Neuron (in vitro differentiated cells): ENCODE results near the gene WASF3.

Experiments
- H2AFZ ChIP-seq: one replicate; pipeline ENCODE4 v1.6.1; 2013; ENCODE audit warnings: low read depth, mild to moderate bottlenecking, inconsistent platforms, low read length, moderate library complexity
- H3K27me3 ChIP-seq: one replicate; pipeline ENCODE4 v1.6.1; 2013; ENCODE audit warnings: low read length; ENCODE audit not compliant: insufficient read depth
- H3K36me3 ChIP-seq: one replicate; pipeline ENCODE4 v1.6.1; 2013; ENCODE audit warnings: low read length; ENCODE audit not compliant: insufficient read depth
- H3K4me1 ChIP-seq: one replicate; pipeline ENCODE4 v1.6.1; 2013; ENCODE audit warnings: low read length; ENCODE audit not compliant: insufficient read depth
- H3K4me3 ChIP-seq: 2 replicates; pipeline ENCODE4 v1.5.1; 2013; ENCODE audit warnings: mild to moderate bottlenecking, low read length, moderate library complexity
- H3K9me3 ChIP-seq: one replicate; pipeline ENCODE4 v1.6.1; 2013; ENCODE audit warnings: low read length

Gene WASF3

DNA sequence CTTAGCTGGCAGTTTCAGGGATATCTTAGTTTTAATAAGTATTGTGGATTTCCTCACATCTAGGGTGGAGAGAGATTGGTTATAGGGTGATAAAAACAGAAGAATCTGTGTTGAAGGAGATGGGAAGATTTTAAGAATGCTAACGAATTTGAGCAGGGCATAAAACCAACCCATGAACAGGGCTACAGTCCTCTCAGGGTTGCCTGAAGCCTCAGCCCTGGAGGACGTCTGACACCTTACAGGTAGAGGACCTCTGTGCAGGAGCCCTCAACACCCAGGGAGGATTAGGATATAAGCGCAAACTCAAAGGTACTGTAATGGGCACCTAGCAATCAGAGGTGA is 461 bp upstream of the WASF3 start:
- Histone ChIP-seq H3K4me1 (peaks cover 22% of the 10 kb centered on the region), H3K27me3 (no peaks in the 10 kb centered on the region), H2AFZ (peak overlapping the region; percentile 27), H3K36me3 (no peaks in the 10 kb centered on the region), H3K9me3 (peaks cover 2% of the 10 kb centered on the region), H3K4me3 (peak overlapping the region; percentile 52)

DNA sequence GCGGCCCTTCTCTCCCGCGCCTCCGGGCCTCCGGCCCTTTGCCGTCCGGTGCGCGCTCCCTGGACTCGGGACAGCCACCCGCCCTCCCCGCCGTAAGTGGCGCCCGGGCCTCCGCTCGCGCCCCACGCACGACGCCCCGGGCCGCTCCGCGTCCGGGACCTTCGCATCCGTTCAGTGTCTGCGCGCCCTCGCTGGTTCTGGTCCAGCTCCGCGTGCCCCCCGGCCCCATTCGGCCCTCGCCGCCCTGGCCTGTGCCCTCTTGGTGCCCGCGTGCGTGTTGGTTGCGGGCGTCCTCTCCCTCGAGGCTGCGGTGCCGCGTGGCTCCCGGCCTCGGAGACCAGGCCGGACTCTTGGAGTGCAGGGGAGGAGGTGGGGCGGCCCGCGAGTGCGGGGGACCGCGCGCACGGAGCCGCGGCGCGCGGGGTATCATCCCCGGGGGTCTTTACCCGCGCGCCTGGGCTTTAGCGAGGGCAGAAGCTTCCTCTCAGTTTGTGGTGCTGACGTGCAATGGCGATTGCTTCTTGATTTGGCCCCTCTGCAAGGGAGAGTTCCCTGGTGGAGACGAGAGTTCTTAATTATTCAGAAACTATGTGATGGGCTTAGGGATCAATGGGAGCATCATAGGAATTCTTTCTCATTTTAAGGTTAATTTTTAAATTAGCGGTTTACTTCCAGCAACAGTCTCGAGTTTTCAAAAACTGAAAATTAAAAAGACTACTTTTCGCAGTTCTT is 757 bp downstream of the WASF3 start:
- Histone ChIP-seq H3K27me3 (no peaks in the 10 kb centered on the region), H3K4me1 (peaks cover 31% of the 10 kb centered on the region), H3K36me3 (no peaks in the 10 kb centered on the region), H2AFZ (peak overlapping the region; percentile 78), H3K4me3 (peak overlapping the region; percentile 52), H3K9me3 (peaks cover 2% of the 10 kb centered on the region)

DNA sequence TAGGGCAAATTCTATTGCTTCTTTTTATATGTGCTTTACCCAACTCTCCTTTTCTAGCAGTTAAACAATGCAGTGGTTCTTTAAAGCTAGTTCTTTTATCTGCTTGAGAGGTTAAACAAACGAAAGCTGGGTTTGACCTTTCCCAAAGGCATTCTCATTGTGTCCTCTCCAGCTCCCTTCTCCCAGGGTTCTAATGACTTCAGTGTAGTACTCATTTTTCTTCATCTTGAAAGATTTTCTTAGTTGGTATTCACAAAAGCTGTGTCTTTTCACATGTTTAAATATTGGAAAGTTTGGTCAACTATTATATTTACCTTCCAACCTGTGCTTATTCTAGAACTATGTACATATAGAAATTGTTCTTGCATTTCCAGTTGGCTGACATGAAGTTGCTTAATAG is 1.5 kb downstream of the WASF3 start:
- no peaks in the 10 kb centered on the region for H3K36me3 ChIP-seq
- peaks cover 2% of the 10 kb centered on the region for H3K9me3 ChIP-seq
- H3K4me3 ChIP-seq = peak overlapping the region; percentile 52
- no peak overlapping the region for H2AFZ ChIP-seq
- no peaks in the 10 kb centered on the region for H3K27me3 ChIP-seq
- H3K4me1 ChIP-seq = peaks cover 31% of the 10 kb centered on the region

DNA sequence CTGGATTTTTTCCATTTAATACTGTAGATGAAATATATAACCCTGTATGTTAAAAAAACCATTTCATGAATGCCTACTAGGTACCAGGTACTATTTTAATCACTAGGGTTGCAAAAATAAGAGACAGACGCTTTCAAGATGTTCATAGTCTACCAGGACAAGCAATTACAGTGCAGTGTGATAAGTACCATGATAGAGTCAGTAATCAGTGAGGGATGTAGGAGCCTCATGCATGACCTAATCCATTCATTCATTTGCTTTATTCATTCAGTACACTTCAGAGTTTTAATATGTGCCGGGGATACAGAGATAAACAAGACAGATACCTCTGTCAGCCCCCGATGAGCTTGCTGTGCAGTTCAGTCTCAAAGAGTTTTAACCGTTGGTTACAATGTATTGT is 3.0 kb downstream of the WASF3 start:
- H3K4me1 ChIP-seq = peaks cover 31% of the 10 kb centered on the region
- H3K9me3 ChIP-seq = no peaks in the 10 kb centered on the region
- no peaks in the 10 kb centered on the region for H3K36me3 ChIP-seq
- H3K27me3 ChIP-seq = no peaks in the 10 kb centered on the region
- H3K4me3 ChIP-seq = no peak overlapping the region
- no peak overlapping the region for H2AFZ ChIP-seq

DNA sequence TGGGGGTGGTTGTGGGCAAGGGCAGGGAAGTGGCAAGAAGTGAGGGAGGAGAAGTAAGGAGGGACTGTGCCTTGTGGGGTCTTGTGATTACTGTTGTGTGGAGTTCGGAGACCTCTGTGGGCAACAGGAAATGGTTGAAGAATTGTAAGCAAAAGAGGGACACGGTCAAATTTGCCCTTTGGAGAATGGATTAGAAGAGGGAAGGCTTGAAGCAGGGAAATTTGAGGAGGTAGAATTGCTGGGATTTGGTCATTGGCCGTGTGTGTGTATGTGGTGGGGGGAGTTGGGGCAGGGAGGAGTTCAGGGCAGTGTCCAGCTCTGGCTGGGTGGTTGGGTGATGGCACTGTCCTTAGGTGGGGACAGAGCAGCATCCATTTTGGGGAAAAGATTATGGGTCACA is 3.6 kb downstream of the WASF3 start:
- Histone ChIP-seq H3K4me1 (peaks cover 31% of the 10 kb centered on the region), H2AFZ (no peak overlapping the region), H3K4me3 (no peak overlapping the region), H3K36me3 (no peaks in the 10 kb centered on the region), H3K9me3 (no peaks in the 10 kb centered on the region), H3K27me3 (no peaks in the 10 kb centered on the region)

DNA sequence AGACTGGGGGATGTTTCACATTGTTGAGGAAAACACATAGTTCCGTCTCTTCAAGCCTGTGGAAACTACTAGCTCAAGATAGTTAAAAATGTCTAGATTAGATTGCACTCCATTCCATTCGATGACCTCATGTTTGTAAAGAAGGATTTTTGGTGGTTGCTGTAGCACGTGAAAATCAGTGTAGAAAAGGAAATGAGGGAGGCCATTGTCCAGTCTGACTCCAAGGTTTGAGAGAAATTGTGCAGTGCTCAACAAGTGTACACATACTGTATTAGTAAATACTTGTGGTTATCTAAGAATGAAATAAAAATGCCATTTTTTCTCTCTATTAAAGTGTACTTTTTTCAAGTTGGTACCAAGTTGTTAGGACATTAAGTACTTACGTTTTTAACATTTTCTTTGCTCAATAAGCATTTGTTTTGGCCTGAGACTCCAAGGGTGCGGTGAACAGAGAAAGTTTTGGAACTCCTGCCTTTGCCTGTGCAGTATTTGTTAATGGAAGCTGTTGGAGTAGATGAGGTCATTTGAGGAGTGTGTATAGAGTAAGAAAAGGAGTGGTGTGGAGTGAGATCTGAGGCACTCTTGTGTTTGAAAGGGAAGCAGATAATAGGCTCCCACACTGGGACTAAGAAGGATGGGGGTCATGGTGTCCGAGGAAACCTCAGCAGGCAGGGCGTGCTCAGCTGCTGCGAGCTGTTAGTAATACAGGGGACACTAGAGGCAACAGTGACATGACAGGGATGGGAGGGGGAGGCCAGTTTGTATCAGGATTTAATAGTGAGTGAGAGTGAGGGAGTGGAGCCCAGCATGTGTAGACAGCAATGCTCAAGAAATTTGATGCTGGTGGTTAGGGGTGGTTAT is 4.4 kb downstream of the WASF3 start:
- no peaks in the 10 kb centered on the region for H3K27me3 ChIP-seq
- H3K4me3 ChIP-seq = no peak overlapping the region
- H3K4me1 ChIP-seq = peaks cover 31% of the 10 kb centered on the region
- no peak overlapping the region for H2AFZ ChIP-seq
- peaks cover 4% of the 10 kb centered on the region for H3K9me3 ChIP-seq
- no peaks in the 10 kb centered on the region for H3K36me3 ChIP-seq

DNA sequence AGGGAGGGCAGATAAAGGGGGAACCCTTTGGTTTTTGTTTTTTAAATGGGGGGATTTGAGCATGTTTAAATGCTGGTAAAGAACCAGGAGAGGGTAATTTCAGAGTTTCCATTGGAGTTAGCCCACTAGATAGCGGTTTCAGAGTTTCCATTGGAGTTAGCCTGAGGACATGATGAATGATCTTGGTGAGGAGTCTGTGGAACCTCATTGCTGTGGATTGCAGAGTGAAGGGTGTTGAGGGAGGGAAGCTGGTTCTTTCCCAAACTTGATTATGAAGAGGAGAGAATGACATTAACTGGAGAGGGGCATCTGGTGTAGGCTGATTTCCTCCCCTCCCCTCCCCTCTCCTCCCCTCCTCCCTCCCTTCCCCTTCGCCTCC is 5.0 kb downstream of the WASF3 start:
- Histone ChIP-seq H3K36me3 (no peaks in the 10 kb centered on the region), H3K27me3 (no peaks in the 10 kb centered on the region), H2AFZ (no peak overlapping the region), H3K4me1 (peaks cover 31% of the 10 kb centered on the region), H3K4me3 (no peak overlapping the region), H3K9me3 (peaks cover 4% of the 10 kb centered on the region)

DNA sequence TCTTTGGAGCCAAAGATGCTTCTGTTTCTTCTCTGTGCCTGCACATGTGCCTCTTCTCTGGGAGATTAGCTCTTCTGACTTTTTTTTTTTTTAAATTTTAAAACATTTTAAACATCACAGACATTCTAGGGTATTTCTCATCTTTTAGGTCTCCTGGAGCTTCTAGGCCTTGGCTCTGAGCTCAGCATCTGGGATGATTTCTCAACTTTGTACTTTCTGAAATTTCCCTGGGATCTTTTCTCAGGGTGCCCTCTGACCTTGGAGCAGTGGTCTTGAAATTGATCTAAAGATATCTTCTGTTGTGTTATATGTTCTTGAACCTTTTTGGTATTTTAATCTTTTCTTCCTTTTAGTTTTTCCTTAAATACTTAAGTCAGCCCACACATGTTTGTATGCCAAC is 6.2 kb downstream of the WASF3 start:
- no peaks in the 10 kb centered on the region for H3K36me3 ChIP-seq
- peaks cover 4% of the 10 kb centered on the region for H3K9me3 ChIP-seq
- H3K4me1 ChIP-seq = peaks cover 31% of the 10 kb centered on the region
- no peaks in the 10 kb centered on the region for H3K27me3 ChIP-seq
- H3K4me3 ChIP-seq = no peak overlapping the region
- no peak overlapping the region for H2AFZ ChIP-seq

DNA sequence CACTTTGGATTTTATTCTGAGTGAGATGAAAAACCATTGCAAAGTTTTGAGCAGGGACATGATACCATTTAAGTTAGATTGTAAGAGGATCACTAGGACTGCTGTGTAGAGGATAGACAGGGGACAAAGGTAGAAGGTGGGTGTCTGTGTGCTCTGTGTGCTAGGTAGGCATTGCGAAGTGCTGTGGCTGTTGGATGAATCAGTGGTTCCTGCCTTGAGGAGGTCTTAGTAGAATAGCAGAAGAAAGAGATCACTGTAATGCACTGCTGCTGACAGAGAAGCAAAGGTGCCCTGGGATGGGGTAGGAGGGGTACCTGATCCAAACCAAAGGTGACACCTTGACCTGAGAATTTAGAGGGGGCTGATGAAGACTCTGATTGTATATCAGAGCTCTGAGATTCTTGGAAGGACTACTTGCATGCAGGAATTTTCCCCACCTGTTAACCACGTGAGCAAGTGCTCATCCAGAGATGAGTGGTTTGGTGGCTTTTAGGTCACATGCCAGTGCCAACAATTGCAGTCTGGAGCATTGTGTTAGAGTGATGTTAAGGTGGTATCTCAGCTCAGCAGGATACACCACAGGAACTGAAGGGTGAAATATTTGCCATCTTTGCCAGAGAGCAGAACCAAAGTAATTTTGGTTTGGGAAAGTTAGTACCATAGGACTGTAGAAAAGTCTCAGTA is 10.8 kb downstream of the WASF3 start:
- Histone ChIP-seq H2AFZ (no peak overlapping the region), H3K27me3 (no peaks in the 10 kb centered on the region), H3K4me1 (no peaks in the 10 kb centered on the region), H3K4me3 (no peak overlapping the region), H3K9me3 (peaks cover 4% of the 10 kb centered on the region), H3K36me3 (no peaks in the 10 kb centered on the region)

DNA sequence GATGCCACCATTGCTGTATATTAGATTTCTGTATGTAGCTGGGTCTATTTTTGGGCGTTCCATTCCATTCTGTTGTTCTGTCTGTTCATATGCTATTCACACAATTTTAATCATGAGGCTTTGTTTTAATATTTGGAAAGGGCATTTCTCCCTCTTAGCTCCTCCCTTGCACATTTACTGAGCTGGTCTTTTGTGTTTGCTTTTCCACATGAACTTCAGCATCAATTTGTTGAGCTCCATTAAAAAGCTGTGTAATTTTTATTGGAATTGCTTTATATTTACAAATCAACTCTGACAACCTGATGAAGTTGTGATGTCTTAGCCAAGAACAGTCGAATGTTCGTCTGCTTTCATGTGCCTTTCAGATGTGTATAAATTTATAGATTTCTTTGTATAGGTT is 14.0 kb downstream of the WASF3 start:
- H3K4me1 ChIP-seq = no peaks in the 10 kb centered on the region
- H3K27me3 ChIP-seq = no peaks in the 10 kb centered on the region
- no peak overlapping the region for H2AFZ ChIP-seq
- no peak overlapping the region for H3K4me3 ChIP-seq
- H3K36me3 ChIP-seq = no peaks in the 10 kb centered on the region
- peaks cover 2% of the 10 kb centered on the region for H3K9me3 ChIP-seq

DNA sequence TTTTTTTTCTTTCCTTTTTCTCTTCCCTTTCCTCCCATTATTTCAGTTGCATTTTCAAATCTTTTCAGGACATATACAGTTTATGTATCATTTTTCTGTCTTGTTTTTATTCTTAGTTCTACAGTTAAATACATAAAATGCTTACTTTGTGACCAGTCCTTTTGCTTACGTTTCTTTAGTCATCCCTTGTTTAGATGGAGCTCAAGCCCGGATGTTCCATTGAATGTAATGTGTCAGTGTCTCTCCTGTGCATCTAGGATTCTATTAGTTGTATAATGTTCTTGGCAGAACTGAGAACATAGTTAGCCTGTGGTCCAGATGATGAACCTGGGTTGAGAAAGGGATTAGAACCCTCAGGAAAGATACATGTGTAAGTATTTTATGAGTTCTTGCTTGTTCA is 17.8 kb downstream of the WASF3 start:
- peaks cover 4% of the 10 kb centered on the region for H3K9me3 ChIP-seq
- no peaks in the 10 kb centered on the region for H3K27me3 ChIP-seq
- H3K4me3 ChIP-seq = no peak overlapping the region
- H3K4me1 ChIP-seq = no peaks in the 10 kb centered on the region
- H2AFZ ChIP-seq = no peak overlapping the region
- H3K36me3 ChIP-seq = no peaks in the 10 kb centered on the region

DNA sequence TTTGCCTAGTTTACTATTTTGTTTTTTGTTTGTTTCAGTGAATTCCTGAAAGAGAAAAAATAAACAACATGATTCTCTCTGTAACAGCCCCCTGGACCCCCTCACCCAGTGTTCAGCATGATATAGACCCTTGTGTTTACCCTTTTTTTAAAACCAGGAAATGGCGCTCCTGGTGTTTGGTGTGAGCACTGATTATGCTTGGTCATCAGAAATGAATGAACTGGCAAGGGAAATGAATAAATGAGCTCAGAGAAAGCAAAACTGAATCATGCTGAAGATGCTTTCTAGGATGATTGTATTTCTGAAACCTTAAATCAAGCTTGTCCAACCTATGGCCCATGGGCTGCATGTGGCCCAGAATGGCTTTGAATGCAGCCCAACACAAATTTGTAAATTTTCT is 22.1 kb downstream of the WASF3 start:
- Histone ChIP-seq H3K27me3 (no peaks in the 10 kb centered on the region), H3K4me3 (no peak overlapping the region), H2AFZ (no peak overlapping the region), H3K36me3 (no peaks in the 10 kb centered on the region), H3K4me1 (peaks cover 2% of the 10 kb centered on the region), H3K9me3 (peaks cover 4% of the 10 kb centered on the region)

DNA sequence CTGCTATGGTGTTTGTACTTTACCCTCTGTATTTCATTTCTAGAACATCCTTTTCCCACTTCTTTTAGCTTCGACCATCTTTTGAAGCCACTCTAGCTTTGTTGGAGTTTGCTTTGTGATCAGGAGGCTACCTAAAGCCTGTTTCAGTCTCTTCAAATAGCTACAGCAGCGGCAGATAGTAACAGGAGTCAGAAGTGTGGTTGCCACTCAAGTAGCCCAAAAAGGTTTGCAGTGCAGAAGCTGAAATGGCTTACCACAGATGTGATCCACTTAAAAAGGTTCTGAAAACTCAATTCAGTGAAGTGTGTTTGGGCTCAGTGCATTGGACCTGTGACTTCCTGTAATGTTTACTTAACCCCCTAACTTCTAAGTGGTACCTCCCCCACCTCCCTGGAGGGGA is 26.2 kb downstream of the WASF3 start:
- Histone ChIP-seq H3K4me3 (no peak overlapping the region), H2AFZ (no peak overlapping the region), H3K4me1 (peaks cover 11% of the 10 kb centered on the region), H3K27me3 (no peaks in the 10 kb centered on the region), H3K9me3 (no peaks in the 10 kb centered on the region), H3K36me3 (no peaks in the 10 kb centered on the region)
